ENCODE measurements around the gene CAPN13.

CAPN13 gene

DNA sequence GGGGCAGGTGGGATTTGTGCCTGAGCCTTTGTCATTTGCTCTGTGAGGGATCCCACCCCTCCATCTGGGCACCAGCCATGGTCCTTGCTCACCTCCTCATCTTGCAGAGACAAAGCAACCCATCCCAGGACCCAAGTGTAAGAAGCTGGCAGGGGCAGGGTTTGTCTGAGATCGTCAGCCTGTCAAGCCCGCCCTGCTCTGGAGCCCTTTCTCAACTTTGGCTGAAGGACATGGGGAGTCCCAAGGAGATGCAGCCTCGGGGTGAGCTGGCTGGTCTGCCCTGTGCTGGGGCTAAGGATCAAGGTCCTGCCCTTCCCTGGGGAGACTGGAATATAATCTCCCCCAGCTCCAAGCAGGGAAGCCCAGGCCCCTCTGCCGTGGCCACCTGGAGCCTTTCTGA, 86.0 kb downstream of the CAPN13 start:
- H3K27ac ChIP-seq (ENCODE audit: low read depth, low read length): no peak overlapping the region
- no peaks in the 10 kb centered on the region for H3K27me3 ChIP-seq (ENCODE audit: control insufficient read depth in 1 of 2, insufficient read depth in 2 of 2, low read length in 2 of 2)
- H3K4me3 ChIP-seq (ENCODE audit: low read depth in 1 of 2, low read length in 2 of 2): no peak overlapping the region
- H3K4me1 ChIP-seq (ENCODE audit: insufficient read depth, low read length): no peaks in the 10 kb centered on the region
- H3K9me3 ChIP-seq (ENCODE audit: low read length): no peaks in the 10 kb centered on the region
- H3K36me3 ChIP-seq (ENCODE audit: insufficient read depth, low read length): no peaks in the 10 kb centered on the region
- no peak overlapping the region for H3K9ac ChIP-seq (ENCODE audit: low read length)

GRCh38 chr2:30717081-30717650, 90.1 kb downstream of the CAPN13 start:
- Histone ChIP-seq H3K27ac (ENCODE audit: low read depth, low read length) (no peak overlapping the region), H3K9ac (ENCODE audit: low read length) (no peak overlapping the region), H3K4me1 (ENCODE audit: insufficient read depth, low read length) (no peaks in the 10 kb centered on the region), H3K9me3 (ENCODE audit: low read length) (no peaks in the 10 kb centered on the region), H3K27me3 (ENCODE audit: control insufficient read depth in 1 of 2, insufficient read depth in 2 of 2, low read length in 2 of 2) (no peaks in the 10 kb centered on the region), H3K36me3 (ENCODE audit: insufficient read depth, low read length) (no peaks in the 10 kb centered on the region), H3K4me3 (ENCODE audit: low read depth in 1 of 2, low read length in 2 of 2) (no peak overlapping the region)

DNA sequence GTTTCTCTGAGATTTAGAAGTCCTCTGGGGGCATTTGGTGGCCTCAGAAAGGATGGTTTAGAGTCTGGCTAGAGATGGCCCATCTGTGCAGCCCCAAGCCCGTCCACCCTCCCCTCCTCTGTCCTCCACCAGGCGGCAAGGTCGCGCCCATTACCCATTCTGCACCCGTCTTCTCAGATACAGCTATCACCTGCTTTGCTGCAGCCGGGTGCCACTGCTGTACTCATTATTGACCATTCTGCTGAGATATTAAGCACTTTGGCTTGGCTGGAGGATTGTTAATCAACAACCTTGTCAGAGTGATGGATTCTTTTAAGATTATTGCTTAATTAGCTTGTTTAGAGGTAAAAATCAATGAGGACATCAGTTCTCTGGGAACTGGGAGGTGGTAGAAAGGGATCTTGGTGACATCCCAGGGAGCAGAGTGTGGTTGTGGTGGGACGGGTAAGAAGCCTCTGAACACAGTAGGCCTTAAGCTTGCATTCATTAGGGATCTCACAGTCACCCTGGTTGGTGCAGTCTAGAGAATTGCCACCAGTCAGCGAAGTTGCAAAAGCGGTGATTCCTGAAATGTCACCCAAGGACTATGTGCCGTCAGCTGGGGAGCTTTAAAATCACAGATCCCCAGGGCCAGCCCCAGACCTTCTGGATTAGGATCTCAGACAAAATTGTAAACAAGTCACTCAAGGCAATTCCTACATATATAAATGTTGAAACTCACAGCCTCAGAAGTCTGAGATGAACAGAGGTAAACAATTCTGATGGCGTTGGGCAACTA, 90.9 kb downstream of the CAPN13 start:
- H3K27ac ChIP-seq (ENCODE audit: low read depth, low read length): no peak overlapping the region
- no peak overlapping the region for H3K4me3 ChIP-seq (ENCODE audit: low read depth in 1 of 2, low read length in 2 of 2)
- H3K36me3 ChIP-seq (ENCODE audit: insufficient read depth, low read length): no peaks in the 10 kb centered on the region
- no peaks in the 10 kb centered on the region for H3K9me3 ChIP-seq (ENCODE audit: low read length)
- no peak overlapping the region for H3K9ac ChIP-seq (ENCODE audit: low read length)
- H3K4me1 ChIP-seq (ENCODE audit: insufficient read depth, low read length): no peaks in the 10 kb centered on the region
- no peaks in the 10 kb centered on the region for H3K27me3 ChIP-seq (ENCODE audit: control insufficient read depth in 1 of 2, insufficient read depth in 2 of 2, low read length in 2 of 2)

GRCh38 chr2:30714811-30715709, 92.2 kb downstream of the CAPN13 start:
- H3K4me1 ChIP-seq (ENCODE audit: insufficient read depth, low read length): no peaks in the 10 kb centered on the region
- H3K9ac ChIP-seq (ENCODE audit: low read length): no peak overlapping the region
- no peaks in the 10 kb centered on the region for H3K9me3 ChIP-seq (ENCODE audit: low read length)
- H3K36me3 ChIP-seq (ENCODE audit: insufficient read depth, low read length): no peaks in the 10 kb centered on the region
- H3K27me3 ChIP-seq (ENCODE audit: control insufficient read depth in 1 of 2, insufficient read depth in 2 of 2, low read length in 2 of 2): no peaks in the 10 kb centered on the region
- no peak overlapping the region for H3K27ac ChIP-seq (ENCODE audit: low read depth, low read length)
- H3K4me3 ChIP-seq (ENCODE audit: low read depth in 1 of 2, low read length in 2 of 2): no peak overlapping the region

- Histone ChIP-seq H3K27ac (ENCODE audit: low read depth, low read length) (no peak overlapping the region), H3K36me3 (ENCODE audit: insufficient read depth, low read length) (no peaks in the 10 kb centered on the region), H3K9me3 (ENCODE audit: low read length) (no peaks in the 10 kb centered on the region), H3K4me1 (ENCODE audit: insufficient read depth, low read length) (no peaks in the 10 kb centered on the region), H3K27me3 (ENCODE audit: control insufficient read depth in 1 of 2, insufficient read depth in 2 of 2, low read length in 2 of 2) (no peaks in the 10 kb centered on the region), H3K4me3 (ENCODE audit: low read depth in 1 of 2, low read length in 2 of 2) (no peak overlapping the region), H3K9ac (ENCODE audit: low read length) (no peak overlapping the region)
Observed at GRCh38 chr2:30713698-30714097, 93.5 kb downstream of the CAPN13 start.

DNA sequence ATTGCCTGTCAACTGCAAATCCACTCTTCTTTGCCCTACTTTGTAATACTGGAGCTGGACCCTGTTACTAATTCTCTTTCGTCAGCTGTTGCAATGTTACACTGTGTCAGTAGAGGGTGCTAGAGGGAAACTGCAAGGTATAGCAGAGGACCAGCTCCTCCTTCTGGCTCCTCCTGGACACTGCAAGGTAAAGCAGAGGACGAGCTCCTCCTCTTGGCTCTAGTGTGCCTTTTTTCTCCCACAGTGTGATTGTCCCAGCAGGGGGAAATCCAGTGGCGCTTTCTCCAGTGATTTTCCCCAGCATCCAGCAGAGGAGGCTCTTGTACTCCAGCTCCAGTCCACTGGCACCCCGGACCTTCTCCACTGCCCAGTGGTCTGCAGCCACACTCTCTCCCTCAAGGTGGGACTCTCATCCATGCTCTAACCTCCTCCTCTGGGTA, 95.6 kb downstream of the CAPN13 start:
- H3K27me3 ChIP-seq (ENCODE audit: control insufficient read depth in 1 of 2, insufficient read depth in 2 of 2, low read length in 2 of 2): no peaks in the 10 kb centered on the region
- H3K27ac ChIP-seq (ENCODE audit: low read depth, low read length): no peak overlapping the region
- no peak overlapping the region for H3K4me3 ChIP-seq (ENCODE audit: low read depth in 1 of 2, low read length in 2 of 2)
- peaks cover 3% of the 10 kb centered on the region for H3K4me1 ChIP-seq (ENCODE audit: insufficient read depth, low read length)
- no peaks in the 10 kb centered on the region for H3K9me3 ChIP-seq (ENCODE audit: low read length)
- H3K9ac ChIP-seq (ENCODE audit: low read length): no peak overlapping the region
- H3K36me3 ChIP-seq (ENCODE audit: insufficient read depth, low read length): no peaks in the 10 kb centered on the region

DNA sequence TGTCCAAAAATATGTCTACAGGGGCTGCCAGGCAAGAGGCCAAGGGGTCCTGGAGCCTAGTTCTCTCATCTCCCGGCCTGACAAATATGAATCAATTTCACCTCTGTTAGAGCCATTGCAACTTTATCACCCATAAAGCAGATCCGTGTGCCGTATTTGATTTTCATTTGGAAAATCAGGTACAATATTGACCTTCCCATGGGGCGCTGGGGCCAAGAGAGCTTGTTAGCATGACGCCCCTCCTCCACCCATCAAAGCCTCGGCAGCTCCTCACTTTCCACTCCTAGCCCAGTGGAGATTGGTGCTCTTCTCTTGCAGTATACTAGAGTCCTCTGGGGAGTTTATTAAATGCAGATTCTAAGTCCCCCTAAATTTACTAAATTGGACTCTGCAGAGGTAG, 96.8 kb downstream of the CAPN13 start:
- Histone ChIP-seq H3K27ac (ENCODE audit: low read depth, low read length) (no peak overlapping the region), H3K9ac (ENCODE audit: low read length) (no peak overlapping the region), H3K36me3 (ENCODE audit: insufficient read depth, low read length) (no peaks in the 10 kb centered on the region), H3K4me3 (ENCODE audit: low read depth in 1 of 2, low read length in 2 of 2) (no peak overlapping the region), H3K27me3 (ENCODE audit: control insufficient read depth in 1 of 2, insufficient read depth in 2 of 2, low read length in 2 of 2) (no peaks in the 10 kb centered on the region), H3K4me1 (ENCODE audit: insufficient read depth, low read length) (peaks cover 5% of the 10 kb centered on the region), H3K9me3 (ENCODE audit: low read length) (no peaks in the 10 kb centered on the region)

DNA sequence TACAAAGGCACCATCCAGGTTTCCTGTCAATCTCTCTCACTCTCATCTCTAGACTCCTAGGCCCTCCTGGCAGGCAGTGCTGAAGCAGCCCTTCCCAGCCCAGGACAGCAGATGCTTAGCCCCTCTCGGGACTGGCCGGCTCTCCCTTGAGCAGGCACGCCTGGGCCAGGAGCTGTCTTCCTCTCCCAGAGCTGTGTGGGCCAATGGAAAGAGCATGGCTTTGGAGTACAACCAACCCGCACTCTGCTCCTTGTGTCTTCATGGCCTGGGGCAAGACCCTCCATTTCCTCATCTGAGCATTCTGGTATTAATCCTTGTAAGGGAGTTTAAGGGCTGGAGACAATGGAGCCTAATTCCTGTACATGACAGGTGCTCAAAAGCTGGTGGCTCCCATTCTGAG, 97.2 kb downstream of the CAPN13 start:
- Histone ChIP-seq H3K27ac (ENCODE audit: low read depth, low read length) (no peak overlapping the region), H3K9me3 (ENCODE audit: low read length) (no peaks in the 10 kb centered on the region), H3K36me3 (ENCODE audit: insufficient read depth, low read length) (no peaks in the 10 kb centered on the region), H3K4me1 (ENCODE audit: insufficient read depth, low read length) (peaks cover 5% of the 10 kb centered on the region), H3K27me3 (ENCODE audit: control insufficient read depth in 1 of 2, insufficient read depth in 2 of 2, low read length in 2 of 2) (no peaks in the 10 kb centered on the region), H3K9ac (ENCODE audit: low read length) (no peak overlapping the region), H3K4me3 (ENCODE audit: low read depth in 1 of 2, low read length in 2 of 2) (no peak overlapping the region)

GRCh38 chr2:30709516-30709915, 97.7 kb downstream of the CAPN13 start:
- Histone ChIP-seq H3K27ac (ENCODE audit: low read depth, low read length) (no peak overlapping the region), H3K4me1 (ENCODE audit: insufficient read depth, low read length) (peaks cover 5% of the 10 kb centered on the region)

DNA sequence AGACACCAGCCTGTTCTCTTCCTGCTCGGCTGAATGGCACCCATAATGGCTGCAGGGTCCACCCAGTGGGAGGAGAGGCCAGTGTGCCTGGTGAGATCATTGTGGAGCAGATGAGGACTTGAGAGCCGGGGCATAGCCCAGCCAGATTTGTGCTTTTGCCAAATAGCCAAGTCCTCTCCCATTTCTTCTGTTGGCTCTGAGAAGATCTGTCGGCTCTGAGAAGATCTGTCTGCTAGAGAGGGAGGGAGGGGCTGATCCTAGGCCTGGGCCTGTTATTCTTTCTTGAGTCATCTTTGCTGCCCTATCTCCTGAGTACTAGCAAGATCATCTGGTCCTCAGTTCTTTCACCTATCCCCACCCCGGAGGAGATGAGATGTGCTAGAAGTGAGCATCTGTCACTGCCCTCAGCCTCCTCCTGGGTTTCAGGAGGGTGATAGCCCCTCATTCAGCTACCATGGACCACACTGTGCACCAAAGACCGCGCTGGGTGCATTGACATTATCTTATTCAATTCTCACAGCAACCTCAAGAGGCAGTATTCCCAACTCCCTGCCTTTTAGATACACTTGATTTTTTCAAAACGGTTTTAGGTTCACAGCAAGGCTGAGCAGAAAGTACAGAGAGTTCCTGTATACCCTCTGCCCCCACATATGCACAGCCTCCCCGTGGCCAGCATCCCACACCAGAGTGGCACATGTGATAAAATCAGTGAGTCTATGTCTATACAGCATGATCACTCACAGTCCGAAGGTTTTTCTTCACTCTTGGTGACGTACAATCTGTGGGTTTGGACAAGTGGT, 98.6 kb downstream of the CAPN13 start:
- Histone ChIP-seq H3K9ac (ENCODE audit: low read length) (no peak overlapping the region), H3K27ac (ENCODE audit: low read depth, low read length) (no peak overlapping the region), H3K4me3 (ENCODE audit: low read depth in 1 of 2, low read length in 2 of 2) (no peak overlapping the region), H3K27me3 (ENCODE audit: control insufficient read depth in 1 of 2, insufficient read depth in 2 of 2, low read length in 2 of 2) (no peaks in the 10 kb centered on the region), H3K9me3 (ENCODE audit: low read length) (no peaks in the 10 kb centered on the region), H3K36me3 (ENCODE audit: insufficient read depth, low read length) (no peaks in the 10 kb centered on the region), H3K4me1 (ENCODE audit: insufficient read depth, low read length) (peaks cover 5% of the 10 kb centered on the region)

More at GRCh38 chr2:30709516-30709915, 97.7 kb downstream of the CAPN13 start:
- no peak overlapping the region for H3K4me3 ChIP-seq (ENCODE audit: low read depth in 1 of 2, low read length in 2 of 2)
- H3K27me3 ChIP-seq (ENCODE audit: control insufficient read depth in 1 of 2, insufficient read depth in 2 of 2, low read length in 2 of 2): no peaks in the 10 kb centered on the region
- H3K36me3 ChIP-seq (ENCODE audit: insufficient read depth, low read length): no peaks in the 10 kb centered on the region
- H3K9ac ChIP-seq (ENCODE audit: low read length): no peak overlapping the region
- no peaks in the 10 kb centered on the region for H3K9me3 ChIP-seq (ENCODE audit: low read length)

All from muscle layer of colon (tissue), 2 donors.